Mesenchymal stem cell (in vitro differentiated cells and primary cell): Measurements from ENCODE around the gene KRTAP10-8.
A peak's percentile ranks its signal among the peaks of the same experiment; 100 is the strongest.

Experiments
- DNase-seq: peaks from one replicate; pipeline ENCODE4 v3.0.0-alpha.2; 2013
- H2AFZ ChIP-seq: one replicate; pipeline ENCODE4 v1.6.1; 2013; ENCODE audit warnings: low read depth, mild to moderate bottlenecking, control low read depth, inconsistent platforms, low read length, moderate library complexity
- H2AK5ac ChIP-seq: 2 replicates; pipeline ENCODE4 v1.6.1; 2013; ENCODE audit warnings: low read length, moderate library complexity, mild to moderate bottlenecking, inconsistent platforms; ENCODE audit not compliant: severe bottlenecking
- H2BK120ac ChIP-seq: one replicate; pipeline ENCODE4 v1.6.1; 2013; ENCODE audit warnings: low read depth, mild to moderate bottlenecking, inconsistent platforms, low read length, moderate library complexity
- H2BK12ac ChIP-seq, 2 experiments: one replicate each; pipeline ENCODE4 v1.6.1; 2013; ENCODE audit warnings: inconsistent platforms in 2 of 2, low read length in 2 of 2, mild to moderate bottlenecking in 2 of 2, moderate library complexity in 2 of 2, control low read depth in 1 of 2
- H2BK15ac ChIP-seq: one replicate; pipeline ENCODE4 v1.6.1; 2013; ENCODE audit warnings: mild to moderate bottlenecking, low read depth, inconsistent platforms; ENCODE audit not compliant: poor library complexity, severe bottlenecking
- H2BK5ac ChIP-seq: 2 replicates; pipeline ENCODE4 v1.6.1; 2013; ENCODE audit warnings: low read depth, mild to moderate bottlenecking, low read length, control low read depth, inconsistent platforms; ENCODE audit not compliant: poor library complexity, severe bottlenecking
- H3K14ac ChIP-seq, 2 experiments: one replicate each; pipeline ENCODE4 v1.6.1; 2013; ENCODE audit warnings: inconsistent platforms in 2 of 2, low read length in 2 of 2, control low read depth in 1 of 2, mild to moderate bottlenecking in 1 of 2, moderate library complexity in 1 of 2
- H3K18ac ChIP-seq, 2 experiments: one replicate each; pipeline ENCODE4 v1.6.1; 2013; ENCODE audit warnings: inconsistent platforms in 2 of 2, low read length in 2 of 2, control low read depth in 1 of 2, low read depth in 1 of 2, mild to moderate bottlenecking in 1 of 2
- H3K23ac ChIP-seq, 2 experiments: one replicate each; pipeline ENCODE4 v1.6.1; 2013; ENCODE audit warnings: inconsistent platforms in 2 of 2, low read length in 2 of 2, mild to moderate bottlenecking in 2 of 2, moderate library complexity in 2 of 2, control low read depth in 1 of 2
- H3K27ac ChIP-seq: 2 replicates; pipeline ENCODE4 v1.5.1; 2013; ENCODE audit warnings: mild to moderate bottlenecking, moderate library complexity, low read length, control low read depth, inconsistent platforms; ENCODE audit not compliant: poor library complexity, severe bottlenecking
- H3K27me3 ChIP-seq, 2 experiments: 2 replicates each; pipeline versions ENCODE4 v1.6.1 to v1.7.0; 2013; ENCODE audit warnings: low read length in 2 of 2, mild to moderate bottlenecking in 2 of 2, moderate library complexity in 2 of 2, control low read depth in 1 of 2, inconsistent platforms in 1 of 2; ENCODE audit not compliant: control insufficient read depth in 1 of 2, insufficient read depth in 1 of 2
- H3K36me3 ChIP-seq, 2 experiments: 2 replicates each; pipeline versions ENCODE4 v1.6.1 to v1.7.0; 2013; ENCODE audit warnings: low read length in 2 of 2, control low read depth in 1 of 2, inconsistent platforms in 1 of 2, low read depth in 1 of 2, mild to moderate bottlenecking in 1 of 2; ENCODE audit not compliant: insufficient read depth in 2 of 2, control insufficient read depth in 1 of 2
- H3K4ac ChIP-seq, 2 experiments: one replicate each; pipeline ENCODE4 v1.6.1; 2013; ENCODE audit warnings: inconsistent platforms in 2 of 2, low read length in 2 of 2, mild to moderate bottlenecking in 2 of 2, moderate library complexity in 2 of 2, control low read depth in 1 of 2, low read depth in 1 of 2
- H3K4me1 ChIP-seq: 2 replicates; pipeline ENCODE4 v1.6.1; 2013; ENCODE audit warnings: low read depth, low read length, control low read depth; ENCODE audit not compliant: control insufficient read depth, insufficient read depth
- H3K4me2 ChIP-seq: 2 replicates; pipeline ENCODE4 v1.6.1; 2013; ENCODE audit warnings: low read length, mild to moderate bottlenecking, inconsistent platforms; ENCODE audit not compliant: poor library complexity, severe bottlenecking
- H3K4me3 ChIP-seq, 2 experiments: 2 replicates each; pipeline versions ENCODE4 v1.5.1 to v1.7.0; 2013; ENCODE audit warnings: low read length in 2 of 2, mild to moderate bottlenecking in 2 of 2, control low read depth in 1 of 2, low read depth in 1 of 2; ENCODE audit not compliant: insufficient read depth in 1 of 2
- H3K79me1 ChIP-seq: replicated peaks from 2 replicates; pipeline ENCODE4 v1.6.1; 2013; ENCODE audit warnings: mild to moderate bottlenecking, control low read depth, low read length, inconsistent platforms; ENCODE audit not compliant: poor library complexity, severe bottlenecking
- H3K9ac ChIP-seq: 2 replicates; pipeline ENCODE4 v1.7.0; 2013; ENCODE audit warnings: mild to moderate bottlenecking, low read length, moderate library complexity
- H3K9me3 ChIP-seq: 2 replicates; pipeline ENCODE4 v1.7.0; 2013; ENCODE audit warnings: mild to moderate bottlenecking, low read length; ENCODE audit not compliant: control insufficient read depth
- H4K8ac ChIP-seq: one replicate; pipeline ENCODE4 v1.6.1; 2013; ENCODE audit warnings: inconsistent platforms, mild to moderate bottlenecking, low read length, moderate library complexity
- H4K91ac ChIP-seq: one replicate; pipeline ENCODE4 v1.6.1; 2013; ENCODE audit warnings: mild to moderate bottlenecking, low read length, inconsistent platforms
- WGBS: methylation state at CpG from one replicate; pipeline ENCODE4 v1.1.7; 2013; ENCODE audit warnings: mixed read lengths; 5-methylcytosine and 5-hydroxymethylcytosine counted together

Gene KRTAP10-8

GRCh38 chr21:44656868-44657267, 45.0 kb downstream of the KRTAP10-8 start:
- Histone ChIP-seq H2BK5ac (no peak overlapping the region), H4K91ac (no peak overlapping the region), H3K79me1 (no peaks in the 10 kb centered on the region), H3K18ac (no peak overlapping the region), H2AFZ (no peak overlapping the region), H3K27me3 (no peaks in the 10 kb centered on the region), H2BK120ac (no peak overlapping the region), H3K4me1 (peaks cover 2% of the 10 kb centered on the region), H2BK15ac (no peak overlapping the region), H4K8ac (no peak overlapping the region), H3K9ac (no peak overlapping the region), H2BK12ac (no peak overlapping the region), H3K36me3 (no peaks in the 10 kb centered on the region), H3K14ac (no peak overlapping the region), H3K23ac (no peak overlapping the region), H3K27ac (no peak overlapping the region), H3K4ac (no peak overlapping the region), H3K4me3 (no peak overlapping the region), H2AK5ac (no peak overlapping the region), H3K9me3 (peaks cover 14% of the 10 kb centered on the region), H3K4me2 (no peak overlapping the region)
- WGBS = 18% methylated on average over 1 of the region's 1 CpG
- no peak for DNase-seq

GRCh38 chr21:44657635-44658540, 46.0 kb downstream of the KRTAP10-8 start, which contains the start of gene KRTAP12-3:
TSS of gene KRTAP12-3 (plus strand) at chr21:44657932. CDS start at chr21:44657980, 48 bp downstream.
- Histone ChIP-seq H3K9ac (no peak within 1 kb of the TSS), H4K91ac (peak within 1 kb of the TSS; percentile 1)
- 71% methylated on average over 26 of the region's 26 CpGs for WGBS

GRCh38 chr21:44658541-44658910, 46.6 kb downstream of the KRTAP10-8 start:
- H3K4me2 ChIP-seq = no peak overlapping the region
- H3K36me3 ChIP-seq = no peaks in the 10 kb centered on the region
- H3K27ac ChIP-seq = no peak overlapping the region
- H3K27me3 ChIP-seq = no peaks in the 10 kb centered on the region
- H2AK5ac ChIP-seq = no peak overlapping the region
- H3K79me1 ChIP-seq = no peaks in the 10 kb centered on the region
- no peak overlapping the region for H3K18ac ChIP-seq
- DNase-seq = no peak
- H3K14ac ChIP-seq = no peak overlapping the region
- peaks cover 14% of the 10 kb centered on the region for H3K9me3 ChIP-seq
- H3K9ac ChIP-seq = no peak overlapping the region
- H2BK12ac ChIP-seq = no peak overlapping the region
- H4K8ac ChIP-seq = no peak overlapping the region
- H2AFZ ChIP-seq = no peak overlapping the region
- peaks cover 2% of the 10 kb centered on the region for H3K4me1 ChIP-seq
- 78% methylated on average over 4 of the region's 5 CpGs for WGBS
- H2BK120ac ChIP-seq = no peak overlapping the region
- H4K91ac ChIP-seq = no peak overlapping the region
- H2BK5ac ChIP-seq = no peak overlapping the region
- no peak overlapping the region for H3K4me3 ChIP-seq
- no peak overlapping the region for H2BK15ac ChIP-seq
- H3K4ac ChIP-seq = no peak overlapping the region
- H3K23ac ChIP-seq = no peak overlapping the region

More at GRCh38 chr21:44657635-44658540, 46.0 kb downstream of the KRTAP10-8 start, which contains the start of gene KRTAP12-3:
- H3K4me1 ChIP-seq = peaks cover 2% of the 10 kb centered on the region
- H3K14ac ChIP-seq = no peak within 1 kb of the TSS
- no peak within 1 kb of the TSS for H2BK5ac ChIP-seq
- H2AK5ac ChIP-seq = no peak within 1 kb of the TSS
- no peak within 1 kb of the TSS for H3K18ac ChIP-seq
- H3K4me2 ChIP-seq = no peak within 1 kb of the TSS
- DNase-seq = peak; percentile 32
- H4K8ac ChIP-seq = no peak within 1 kb of the TSS
- peaks cover 14% of the 10 kb centered on the region for H3K9me3 ChIP-seq
- no peak within 1 kb of the TSS for H2BK120ac ChIP-seq
- H2BK12ac ChIP-seq = no peak within 1 kb of the TSS
- H2AFZ ChIP-seq = no peak within 1 kb of the TSS
- H3K4me3 ChIP-seq = no peak within 1 kb of the TSS
- H3K36me3 ChIP-seq = no peaks in the 10 kb centered on the region
- H3K23ac ChIP-seq = no peak within 1 kb of the TSS
- H2BK15ac ChIP-seq = no peak within 1 kb of the TSS
- no peak within 1 kb of the TSS for H3K4ac ChIP-seq
- H3K79me1 ChIP-seq = no peaks in the 10 kb centered on the region
- H3K27ac ChIP-seq = no peak within 1 kb of the TSS
- H3K27me3 ChIP-seq = no peaks in the 10 kb centered on the region

- Histone ChIP-seq H2BK120ac (no peak overlapping the region), H2BK15ac (no peak overlapping the region), H3K18ac (no peak overlapping the region), H3K79me1 (no peaks in the 10 kb centered on the region), H3K27ac (no peak overlapping the region), H2AFZ (no peak overlapping the region), H3K4me2 (no peak overlapping the region), H3K27me3 (no peaks in the 10 kb centered on the region), H4K8ac (no peak overlapping the region), H3K9me3 (peaks cover 14% of the 10 kb centered on the region), H2BK12ac (no peak overlapping the region), H3K36me3 (no peaks in the 10 kb centered on the region), H3K23ac (no peak overlapping the region), H3K4me3 (no peak overlapping the region), H4K91ac (peak overlapping the region; percentile 15), H3K4ac (no peak overlapping the region), H3K14ac (no peak overlapping the region), H3K9ac (no peak overlapping the region), H2BK5ac (no peak overlapping the region), H2AK5ac (no peak overlapping the region), H3K4me1 (peaks cover 2% of the 10 kb centered on the region)
- WGBS = 66% methylated on average over 9 of the region's 11 CpGs
- DNase-seq = no peak
These were observed 47.2 kb downstream of the KRTAP10-8 start for GRCh38 chr21:44658913-44659595.
